ENCODE measurements around the gene DIP2B. TPM values are rescaled to one million over a fixed set of nuclear protein-coding genes. Genes with fewer than 3 reads are reported as not detected.

DIP2B gene
- total RNA-seq, 1 experiment from 2014 or later, result 20.0 TPM

DNA sequence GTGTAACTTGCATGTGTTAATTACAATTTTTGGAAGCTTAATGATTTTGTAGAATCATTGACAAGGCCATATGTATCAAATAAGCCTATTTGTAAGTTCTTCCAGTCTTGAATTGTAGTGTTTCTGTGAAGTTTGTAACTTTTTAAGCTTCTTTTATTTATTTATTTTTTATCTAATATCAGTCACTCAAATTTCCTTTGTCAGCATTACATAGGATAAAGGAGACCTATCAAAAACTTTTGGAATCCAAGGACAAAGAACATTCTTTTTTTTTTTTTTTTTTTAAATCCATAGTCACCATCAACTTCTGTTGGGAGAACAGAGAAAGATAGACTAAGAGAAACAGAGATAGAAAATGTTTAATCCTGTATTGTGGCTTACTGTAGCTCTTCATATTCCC lies 36.4 kb downstream of the DIP2B start:
- no peaks in the 10 kb centered on the region for H3K9me3 Mint-ChIP-seq
- no peaks in the 10 kb centered on the region for H3K27me3 Mint-ChIP-seq (ENCODE audit: low read depth)
- peaks cover 3% of the 10 kb centered on the region; the same call in 1 of the 2 replicates for H3K79me2 ChIP-seq (ENCODE audit: insufficient read depth, low read length)
- no peak overlapping the region for H3K27ac ChIP-seq (ENCODE audit: insufficient read length, low read depth, low read length)
- no peaks in the 10 kb centered on the region for H3K27me3 ChIP-seq (ENCODE audit: insufficient read depth, low read length)
- no peak overlapping the region for H4K8ac ChIP-seq (replicated peaks; ENCODE audit: insufficient read length, low read depth, low read length)
- H3K4me2 ChIP-seq (ENCODE audit: insufficient read depth, insufficient read length, low read length), result no peak overlapping the region
- no peak overlapping the region for H2BK15ac ChIP-seq (ENCODE audit: low read depth, low read length)
- no peak overlapping the region for H2BK120ac ChIP-seq (ENCODE audit: low read depth, low read length, poor library complexity, severe bottlenecking)
- no peak overlapping the region for H3K23ac ChIP-seq (ENCODE audit: insufficient read length, low read depth, low read length)
- H2BK12ac ChIP-seq (ENCODE audit: insufficient read length, low read depth, low read length), result no peak overlapping the region
- peaks cover 6% of the 10 kb centered on the region for H3K79me1 ChIP-seq (ENCODE audit: insufficient read depth, low read depth, low read length, poor library complexity, severe bottlenecking)
- no peak overlapping the region for H3K4me3 Mint-ChIP-seq
- H3K23me2 ChIP-seq (ENCODE audit: insufficient read length, low read depth, low read length, poor library complexity, severe bottlenecking), result no peaks in the 10 kb centered on the region
- H3K4me1 ChIP-seq (ENCODE audit: insufficient read depth, low read length), result peaks cover 3% of the 10 kb centered on the region
- H4K91ac ChIP-seq (ENCODE audit: insufficient read length, low read depth, low read length), result no peak overlapping the region
- H4K5ac ChIP-seq (ENCODE audit: insufficient read length, low read depth, low read length), result no peak overlapping the region
- no peaks in the 10 kb centered on the region; a peak in 1 of 7 replicates for H3K36me3 Mint-ChIP-seq (ENCODE audit: insufficient read depth in 1 of 3, low read depth in 3 of 3)
- H3K27ac Mint-ChIP-seq, result no peak overlapping the region
- no peak overlapping the region for H3K4ac ChIP-seq (ENCODE audit: low read depth, low read length)
- TF ChIP-seq, protein P1, sequence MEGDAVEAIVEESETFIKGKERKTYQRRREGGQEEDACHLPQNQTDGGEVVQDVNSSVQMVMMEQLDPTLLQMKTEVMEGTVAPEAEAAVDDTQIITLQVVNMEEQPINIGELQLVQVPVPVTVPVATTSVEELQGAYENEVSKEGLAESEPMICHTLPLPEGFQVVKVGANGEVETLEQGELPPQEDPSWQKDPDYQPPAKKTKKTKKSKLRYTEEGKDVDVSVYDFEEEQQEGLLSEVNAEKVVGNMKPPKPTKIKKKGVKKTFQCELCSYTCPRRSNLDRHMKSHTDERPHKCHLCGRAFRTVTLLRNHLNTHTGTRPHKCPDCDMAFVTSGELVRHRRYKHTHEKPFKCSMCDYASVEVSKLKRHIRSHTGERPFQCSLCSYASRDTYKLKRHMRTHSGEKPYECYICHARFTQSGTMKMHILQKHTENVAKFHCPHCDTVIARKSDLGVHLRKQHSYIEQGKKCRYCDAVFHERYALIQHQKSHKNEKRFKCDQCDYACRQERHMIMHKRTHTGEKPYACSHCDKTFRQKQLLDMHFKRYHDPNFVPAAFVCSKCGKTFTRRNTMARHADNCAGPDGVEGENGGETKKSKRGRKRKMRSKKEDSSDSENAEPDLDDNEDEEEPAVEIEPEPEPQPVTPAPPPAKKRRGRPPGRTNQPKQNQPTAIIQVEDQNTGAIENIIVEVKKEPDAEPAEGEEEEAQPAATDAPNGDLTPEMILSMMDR (conservative IDR thresholded peaks at IDR 0.05), result no peak
- no peaks in the 10 kb centered on the region for H3K9me3 ChIP-seq (ENCODE audit: control insufficient read depth, low read depth, low read length)
- H3K14ac ChIP-seq (ENCODE audit: insufficient read depth, low read length), result no peak overlapping the region
- H3K56ac ChIP-seq (ENCODE audit: insufficient read length, low read depth, low read length), result no peak overlapping the region
- H3K4me1 Mint-ChIP-seq, result peaks cover 30 to 37% of the 10 kb centered on the region in 2 experiments
- H3T11ph ChIP-seq (ENCODE audit: low read length), result no peak overlapping the region
- no peak overlapping the region for H2AK5ac ChIP-seq (ENCODE audit: insufficient read length, low read length)
- no peak overlapping the region for H3K18ac ChIP-seq (ENCODE audit: insufficient read length, low read depth, low read length)
- no peak overlapping the region for H3K9ac ChIP-seq (ENCODE audit: extremely low read depth, insufficient read length, low read length)
- no peak overlapping the region for H2BK5ac ChIP-seq (ENCODE audit: insufficient read length, low read length)
- H2AFZ ChIP-seq (ENCODE audit: low read length), result no peak overlapping the region
- DNase-seq, result no peak
- H4K20me1 ChIP-seq (ENCODE audit: control insufficient read depth, insufficient read depth, insufficient read length), result no peaks in the 10 kb centered on the region
- no peak overlapping the region for H2BK20ac ChIP-seq (ENCODE audit: low read depth, low read length, poor library complexity, severe bottlenecking)

Measured in H9 (cell line).